Tibial nerve (tissue), 4 donors: ENCODE results near the gene CLASP1. TPM values are rescaled to one million over a fixed set of nuclear protein-coding genes. Genes with fewer than 3 reads are reported as not detected.
A peak's percentile ranks its signal among the peaks of the same experiment; 100 is the strongest.

ENCODE experiments used
- DNase-seq, 2 donors: peaks; one replicate each; pipeline ENCODE4 v3.0.0-alpha.2; 2019; ENCODE audit warnings: low spot score in 2 of 2
- H3K27ac ChIP-seq, 4 donors: fragments of 200-600 bp; sonication (generic) in 3 of 4; one replicate each; pipeline ENCODE4 v1.5.1; 2017 to 2019; ENCODE audit warnings: mild to moderate bottlenecking in 1 of 4
- H3K27me3 ChIP-seq, 2 donors: fragments of 200-600 bp; sonication (generic) in 1 of 2; one replicate each; pipeline versions ENCODE4 v1.5.1 to v1.6.0; 2017 to 2019
- H3K36me3 ChIP-seq, 3 donors: fragments of 200-600 bp; sonication (generic); one replicate each; pipeline ENCODE4 v1.5.1; 2018 to 2019
- H3K4me1 ChIP-seq, 4 donors: fragments of 200-600 bp; sonication (generic) in 3 of 4; one replicate each; pipeline ENCODE4 v1.5.1; 2017 to 2019
- H3K4me3 ChIP-seq, 4 donors: fragments of 200-600 bp; sonication (generic) in 3 of 4; one replicate each; pipeline ENCODE4 v1.5.1; 2017 to 2019; ENCODE audit warnings: mild to moderate bottlenecking in 1 of 4, moderate library complexity in 1 of 4
- H3K9me3 ChIP-seq, 4 donors: fragments of 200-600 bp; sonication (generic) in 3 of 4; one replicate each; pipeline ENCODE4 v1.5.1; 2017 to 2019
- CTCF ChIP-seq, 5 experiments: fragments of 200-600 bp in 3 of 5; fragments of 450-650 bp in 2 of 5; sonication (generic) in 3 of 5; IDR thresholded peaks; one replicate each; pipeline ENCODE4 v1.5.1; 2016 to 2019; ENCODE audit warnings: antibody characterized with exemption in 5 of 5, mild to moderate bottlenecking in 3 of 5, moderate library complexity in 2 of 5
- EP300 ChIP-seq, 2 donors: sonication (generic); formaldehyde crosslinking; IDR thresholded peaks; one replicate each; pipeline ENCODE4 v1.6.1; 2017; ENCODE audit warnings: antibody characterized with exemption in 2 of 2, mild to moderate bottlenecking in 1 of 2
- POLR2A ChIP-seq, 2 donors: fragments of 450-650 bp; IDR thresholded peaks; one replicate each; pipeline ENCODE4 v1.6.1; 2017; ENCODE audit warnings: antibody characterized with exemption in 2 of 2, mild to moderate bottlenecking in 2 of 2, moderate library complexity in 2 of 2
- WGBS, 2 donors: methylation state at CpG; one replicate each; pipeline ENCODE4 v1.1.5; 2018; 5-methylcytosine and 5-hydroxymethylcytosine counted together
- total RNA-seq, 4 donors: library from RNA; depleted of rRNA; stranded (reverse); fragments of >200 nt; gene quantifications; one replicate each; pipeline ENCODE4 v1.1.0, GENCODE V29; 2016

The CLASP1 gene
- total RNA-seq, 4 donors from 2014 or later: 72.8 to 164 (median 88.6) TPM

GRCh38 chr2:121650315-121650930 is 1.2 kb upstream of the CLASP1 start:
- WGBS, 2 donors: 1% methylated on average over 23 of the region's 23 CpGs
- no peaks in the 10 kb centered on the region for H3K27me3 ChIP-seq
- H3K4me1 ChIP-seq: peaks cover 0 to 55% (median 21%) of the 10 kb centered on the region in 4 donors

GRCh38 chr2:121649596-121650314 is 493 bp upstream of the CLASP1 start:
- 0 to 1% methylated on average over 42 to 45 of the region's 45 CpGs for whole genome bisulfite sequencing, 2 donors
- Histone ChIP-seq H3K4me3 (peak overlapping the region; percentile 83 to 96 (median 94)), H3K36me3 (no peaks in the 10 kb centered on the region), H3K9me3 (no peaks in the 10 kb centered on the region), H3K4me1 (peaks cover 0 to 62% (median 21%) of the 10 kb centered on the region in 4 donors), H3K27ac (peak overlapping the region; percentile 93 to 99 (median 95)), H3K27me3 (no peaks in the 10 kb centered on the region)
- TF ChIP-seq POLR2A (IDR thresholded peaks at IDR 0.05) (no peak), CTCF (IDR thresholded peaks at IDR 0.05) (peak in 1 of 5 experiments; percentile 31), EP300 (IDR thresholded peaks at IDR 0.05) (peak; percentile 41 to 93)
- peak; percentile 90 for DNase-seq

More at GRCh38 chr2:121650315-121650930, 1.2 kb upstream of the CLASP1 start:
- Histone ChIP-seq H3K27ac (peak overlapping the region; percentile 93 to 99 (median 95)), H3K36me3 (no peaks in the 10 kb centered on the region), H3K4me3 (peak overlapping the region; percentile 83 to 96 (median 94)), H3K9me3 (no peaks in the 10 kb centered on the region)
- no peak for DNase-seq
- TF ChIP-seq EP300 (IDR thresholded peaks at IDR 0.05) (no peak), CTCF (IDR thresholded peaks at IDR 0.05) (no peak), POLR2A (IDR thresholded peaks at IDR 0.05) (no peak)

GRCh38 chr2:121648206-121649148 is 785 bp downstream of the CLASP1 start:
- Histone ChIP-seq H3K27me3 (no peaks in the 10 kb centered on the region), H3K4me3 (peak overlapping the region; percentile 83 to 96 (median 94)), H3K36me3 (no peaks in the 10 kb centered on the region), H3K27ac (peak overlapping the region; percentile 93 to 99 (median 95)), H3K9me3 (no peaks in the 10 kb centered on the region), H3K4me1 (peaks cover 0 to 69% (median 21%) of the 10 kb centered on the region in 4 donors)
- peak; percentile 22 to 35 for DNase-seq
- TF ChIP-seq POLR2A (IDR thresholded peaks at IDR 0.05): no peak
- TF ChIP-seq EP300 (IDR thresholded peaks at IDR 0.05): peak in 1 of 2 donors; percentile 15
- 1 to 2% methylated on average over 40 to 41 of the region's 41 CpGs for WGBS, 2 donors

- WGBS, 2 donors: 32 to 39% methylated on average over 1 of the region's 1 CpG
- H3K4me3 ChIP-seq: no peak overlapping the region
- no peak for DNase-seq
- H3K27me3 ChIP-seq: no peaks in the 10 kb centered on the region
- peak overlapping the region in 2 of 4 donors; percentile 97 to 99 for H3K27ac ChIP-seq
- H3K4me1 ChIP-seq: peaks cover 0 to 66% (median 20%) of the 10 kb centered on the region in 4 donors
- H3K9me3 ChIP-seq: no peaks in the 10 kb centered on the region
- H3K36me3 ChIP-seq: peaks cover 0 to 2% (median 0%) of the 10 kb centered on the region in 3 donors
- TF ChIP-seq POLR2A (IDR thresholded peaks at IDR 0.05) (no peak), CTCF (IDR thresholded peaks at IDR 0.05) (no peak)
Observed at GRCh38 chr2:121647396-121647795, 1.9 kb downstream of the CLASP1 start.

- Histone ChIP-seq H3K27ac (no peak overlapping the region), H3K36me3 (peaks cover 0 to 5% (median 0%) of the 10 kb centered on the region in 3 donors), H3K27me3 (no peaks in the 10 kb centered on the region), H3K9me3 (no peaks in the 10 kb centered on the region), H3K4me1 (peaks cover 0 to 55% (median 12%) of the 10 kb centered on the region in 4 donors), H3K4me3 (no peak overlapping the region)
- TF ChIP-seq CTCF (IDR thresholded peaks at IDR 0.05): no peak
- TF ChIP-seq POLR2A (IDR thresholded peaks at IDR 0.05): no peak
- TF ChIP-seq EP300 (IDR thresholded peaks at IDR 0.05): no peak
- WGBS, 2 donors: 96 to 98% methylated on average over 2 of the region's 2 CpGs
- no peak for DNase-seq
Observed at GRCh38 chr2:121644715-121645114, 4.5 kb downstream of the CLASP1 start.
